ENCODE measurements around the gene HSPB9. TPM values are rescaled to one million over a fixed set of nuclear protein-coding genes. Genes with fewer than 3 reads are reported as not detected.

HSPB9 gene
- total RNA-seq, 1 donor from 2014 or later, result 1.2 TPM

GRCh38 chr17:42126836-42127235 is 4.2 kb downstream of the HSPB9 start:
- intact Hi-C loops (cut with DNase I), result no loop called here
- Histone ChIP-seq H3K36me3 (peaks cover 0 to 57% of the 10 kb centered on the region in 2 donors), H3K27ac (no peak overlapping the region), H3K4me3 (no peak overlapping the region), H3K4me1 (peaks cover 23% of the 10 kb centered on the region), H3K9me3 (no peaks in the 10 kb centered on the region), H3K27me3 (no peaks in the 10 kb centered on the region)
- TF ChIP-seq CTCF (IDR thresholded peaks at IDR 0.05) (no peak), POLR2A (IDR thresholded peaks at IDR 0.05) (no peak), POLR2AphosphoS5 (IDR thresholded peaks at IDR 0.05; ENCODE audit: insufficient read depth in 1 of 2, low read depth in 1 of 2) (no peak)
- DNase-seq (ENCODE audit: extremely low spot score in 2 of 2), result no peak

GRCh38 chr17:42127414-42127813 is 4.8 kb downstream of the HSPB9 start:
- H3K36me3 ChIP-seq, result peaks cover 0 to 57% of the 10 kb centered on the region in 2 donors
- H3K4me1 ChIP-seq, result peaks cover 23% of the 10 kb centered on the region
- no peaks in the 10 kb centered on the region for H3K9me3 ChIP-seq
- no peak overlapping the region for H3K27ac ChIP-seq
- no peaks in the 10 kb centered on the region for H3K27me3 ChIP-seq
- TF ChIP-seq CTCF (IDR thresholded peaks at IDR 0.05) (no peak), POLR2A (IDR thresholded peaks at IDR 0.05) (no peak), POLR2AphosphoS5 (IDR thresholded peaks at IDR 0.05; ENCODE audit: insufficient read depth in 1 of 2, low read depth in 1 of 2) (no peak)
- intact Hi-C loops (cut with DNase I), result no loop called here
- H3K4me3 ChIP-seq, result no peak overlapping the region
- DNase-seq (ENCODE audit: extremely low spot score in 2 of 2), result no peak

GRCh38 chr17:42129109-42129837 is 6.7 kb downstream of the HSPB9 start:
- no peak overlapping the region for H3K4me3 ChIP-seq
- no peak for DNase-seq (ENCODE audit: extremely low spot score in 2 of 2)
- no peaks in the 10 kb centered on the region for H3K27me3 ChIP-seq
- intact Hi-C loops (cut with DNase I), result no loop called here
- H3K36me3 ChIP-seq, result peaks cover 0 to 57% of the 10 kb centered on the region in 2 donors
- H3K9me3 ChIP-seq, result no peaks in the 10 kb centered on the region
- H3K4me1 ChIP-seq, result peaks cover 42% of the 10 kb centered on the region
- TF ChIP-seq POLR2A (IDR thresholded peaks at IDR 0.05) (no peak), CTCF (IDR thresholded peaks at IDR 0.05) (no peak), POLR2AphosphoS5 (IDR thresholded peaks at IDR 0.05; ENCODE audit: insufficient read depth in 1 of 2, low read depth in 1 of 2) (peak; percentile 12 to 45)
- peak overlapping the region; percentile 22 for H3K27ac ChIP-seq

- peaks cover 45% of the 10 kb centered on the region for H3K4me1 ChIP-seq
- intact Hi-C loops (cut with DNase I), result no loop called here
- H3K27me3 ChIP-seq, result no peaks in the 10 kb centered on the region
- peaks cover 0 to 53% of the 10 kb centered on the region in 2 donors for H3K36me3 ChIP-seq
- no peak overlapping the region for H3K4me3 ChIP-seq
- no peak for DNase-seq (ENCODE audit: extremely low spot score in 2 of 2)
- TF ChIP-seq POLR2AphosphoS5 (IDR thresholded peaks at IDR 0.05; ENCODE audit: insufficient read depth in 1 of 2, low read depth in 1 of 2) (no peak), POLR2A (IDR thresholded peaks at IDR 0.05) (no peak), CTCF (IDR thresholded peaks at IDR 0.05) (no peak)
- H3K9me3 ChIP-seq, result no peaks in the 10 kb centered on the region
- peak overlapping the region; percentile 22 for H3K27ac ChIP-seq
These were observed 7.8 kb downstream of the HSPB9 start for GRCh38 chr17:42130310-42130936.

GRCh38 chr17:42131232-42131631 is 8.6 kb downstream of the HSPB9 start:
- TF ChIP-seq POLR2A (IDR thresholded peaks at IDR 0.05), result no peak
- no peak for TF ChIP-seq CTCF (IDR thresholded peaks at IDR 0.05)
- no peak for TF ChIP-seq POLR2AphosphoS5 (IDR thresholded peaks at IDR 0.05; ENCODE audit: insufficient read depth in 1 of 2, low read depth in 1 of 2)
- no peak for DNase-seq (ENCODE audit: extremely low spot score in 2 of 2)
- Histone ChIP-seq H3K4me3 (no peak overlapping the region), H3K4me1 (peaks cover 53% of the 10 kb centered on the region), H3K27ac (peak overlapping the region; percentile 22), H3K36me3 (peaks cover 0 to 45% of the 10 kb centered on the region in 2 donors), H3K27me3 (no peaks in the 10 kb centered on the region), H3K9me3 (no peaks in the 10 kb centered on the region)
- intact Hi-C loops (cut with DNase I), result no loop called here

Data from vagina (tissue), 2 donors.